Heart left ventricle (tissue), 13 donors: ENCODE measurements around the gene HAUS3.

Source experiments
- POLR2A ChIP-seq, 2 donors: fragments of 450-650 bp; IDR thresholded peaks; one replicate each; pipeline ENCODE4 v1.6.1; 2017; ENCODE audit warnings: antibody characterized with exemption in 2 of 2, mild to moderate bottlenecking in 2 of 2, moderate library complexity in 2 of 2
- TF ChIP-seq, protein P1 (sequence below), 12 donors: fragments of 200-600 bp; sonication (generic) in 4 of 12; IDR thresholded peaks; one replicate each; pipeline versions ENCODE4 v1.5.0 to v1.8.0; 2018 to 2022; ENCODE audit warnings: antibody characterized with exemption in 12 of 12, mild to moderate bottlenecking in 5 of 12
- donor health status: ischemic (EF 13 %, LVEDD 7.1; RV severe dilation, severe dysfunction).
- donor health status: DM: no; HTN: yes; CAD: no.
- donor health status: DM: no; HTN: no; CAD: no.
- donor health status: ischemic (EF 25% LVEDD 6.9; RV normal size, moderate dysfunction).
- donor health status: ischemic (EF 25% LVEDD 5.7; RV mildly dilated, moderate dysfunction).
- donor health status: ischemic (EF 35%, LVEDD 5.7; RV mildly dilated, moderate dysfunction).
- donor health status: nonischemic (EF 11% LVEDD 7.7; RV severe dilation, severe dysfunction).
- donor health status: DM: yes; HTN: yes; CAD: no.
- donor health status: PGD.
- donor health status: ischemic (EF 29% LVEDD 5.4; RV normal size, mild dysfunction).
- donor health status: nonischemic (EF 23%, LVEDD 6.1; RV moderate dilation, normal function).

DNA sequence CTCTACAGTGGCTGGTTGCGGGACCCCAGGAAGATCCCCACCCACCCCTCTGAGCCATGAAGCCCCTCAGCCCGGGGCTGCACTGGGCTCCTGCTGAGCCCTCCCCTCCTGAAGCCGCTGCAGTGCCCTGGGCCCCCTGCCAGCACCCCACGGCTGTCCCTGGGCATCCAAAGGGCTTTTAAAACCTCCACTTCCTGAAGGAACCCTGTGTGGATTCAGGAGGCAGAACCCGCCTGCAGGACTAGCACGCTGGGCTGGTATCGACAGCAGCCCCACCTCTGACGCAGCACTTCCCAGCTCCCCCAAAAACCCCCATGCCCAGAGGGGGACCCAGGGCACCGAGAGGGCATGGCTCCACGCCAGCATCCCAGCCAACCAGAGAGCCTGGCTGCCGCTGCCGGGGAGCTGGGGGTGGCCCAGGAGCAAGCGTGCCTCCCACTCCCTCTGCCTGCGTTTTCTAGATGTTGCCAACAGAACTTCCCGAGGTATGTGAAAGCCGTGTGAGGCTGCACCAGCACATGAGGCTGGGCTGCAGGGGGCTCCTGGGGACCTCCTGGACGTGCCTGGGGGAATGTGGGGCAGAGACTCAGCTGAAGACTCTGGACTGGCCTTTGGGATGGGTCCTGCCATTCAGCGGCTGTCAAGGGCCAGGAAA, 13.7 kb upstream of the HAUS3 start:
- TF ChIP-seq, protein P1, sequence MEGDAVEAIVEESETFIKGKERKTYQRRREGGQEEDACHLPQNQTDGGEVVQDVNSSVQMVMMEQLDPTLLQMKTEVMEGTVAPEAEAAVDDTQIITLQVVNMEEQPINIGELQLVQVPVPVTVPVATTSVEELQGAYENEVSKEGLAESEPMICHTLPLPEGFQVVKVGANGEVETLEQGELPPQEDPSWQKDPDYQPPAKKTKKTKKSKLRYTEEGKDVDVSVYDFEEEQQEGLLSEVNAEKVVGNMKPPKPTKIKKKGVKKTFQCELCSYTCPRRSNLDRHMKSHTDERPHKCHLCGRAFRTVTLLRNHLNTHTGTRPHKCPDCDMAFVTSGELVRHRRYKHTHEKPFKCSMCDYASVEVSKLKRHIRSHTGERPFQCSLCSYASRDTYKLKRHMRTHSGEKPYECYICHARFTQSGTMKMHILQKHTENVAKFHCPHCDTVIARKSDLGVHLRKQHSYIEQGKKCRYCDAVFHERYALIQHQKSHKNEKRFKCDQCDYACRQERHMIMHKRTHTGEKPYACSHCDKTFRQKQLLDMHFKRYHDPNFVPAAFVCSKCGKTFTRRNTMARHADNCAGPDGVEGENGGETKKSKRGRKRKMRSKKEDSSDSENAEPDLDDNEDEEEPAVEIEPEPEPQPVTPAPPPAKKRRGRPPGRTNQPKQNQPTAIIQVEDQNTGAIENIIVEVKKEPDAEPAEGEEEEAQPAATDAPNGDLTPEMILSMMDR (IDR thresholded peaks at IDR 0.05), result peak in 2 of 12 donors; percentile 5 to 6
- no peak for TF ChIP-seq POLR2A (IDR thresholded peaks at IDR 0.05)
